H1 (cell line): Measurements from ENCODE around the gene ASPG. TPM values are rescaled to one million over a fixed set of nuclear protein-coding genes. Genes with fewer than 3 reads are reported as not detected.
A peak's percentile ranks its signal among the peaks of the same experiment; 100 is the strongest.

Experiments used
- CTCF ChIA-PET: fragments of 300-600 bp; sonication (Branson Sonifier 250); formaldehyde crosslinking; loops from one replicate; lab custom pipeline; 2021; ENCODE audit not compliant: partially characterized antibody; lab: Charles Lee
- POLR2A ChIA-PET: fragments of 300-600 bp; sonication (Branson Sonifier 250); formaldehyde crosslinking; loops from one replicate; lab custom pipeline; 2021; ENCODE audit warnings: inconsistent platforms; ENCODE audit not compliant: partially characterized antibody; lab: Charles Lee
- DNase-seq, 2 experiments: peaks; one replicate each; pipeline versions ENCODE4 v3.0.0 to v3.0.0-alpha.2; 2010 to 2022; ENCODE audit warnings: low spot score in 2 of 2, low read depth in 1 of 2, mixed read lengths in 1 of 2
- FAIRE-seq: peaks from 2 replicates; lab custom pipeline; 2011; peaks lifted over from hg19 to GRCh38; lab: Jason Lieb, UNC
- H2AFZ ChIP-seq: 2 replicates; pipeline ENCODE4 v1.8.1; 2012; ENCODE audit warnings: low read length, inconsistent platforms
- H2AK5ac ChIP-seq: 2 replicates; pipeline ENCODE4 v1.6.1; 2013; ENCODE audit warnings: low read depth, low read length
- H2BK120ac ChIP-seq: replicated peaks from 2 replicates; pipeline ENCODE3; 2013; ENCODE audit warnings: low read depth, low read length, inconsistent platforms
- H2BK12ac ChIP-seq: 2 replicates; pipeline ENCODE4 v1.6.1; 2013; ENCODE audit warnings: low read depth, low read length
- H2BK15ac ChIP-seq: 2 replicates; pipeline ENCODE4 v1.6.1; 2013; ENCODE audit warnings: low read length
- H2BK20ac ChIP-seq: 2 replicates; pipeline ENCODE4 v1.6.1; 2013; ENCODE audit warnings: low read length
- H2BK5ac ChIP-seq: 2 replicates; pipeline ENCODE4 v1.6.1; 2013; ENCODE audit warnings: low read depth, low read length
- H3K14ac ChIP-seq: 2 replicates; pipeline ENCODE4 v1.6.1; 2013; ENCODE audit warnings: inconsistent platforms; ENCODE audit not compliant: insufficient read length
- H3K18ac ChIP-seq: 2 replicates; pipeline ENCODE4 v1.6.1; 2013; ENCODE audit warnings: low read length; ENCODE audit errors: extremely low read depth
- H3K23ac ChIP-seq: 2 replicates; pipeline ENCODE4 v1.6.1; 2013; ENCODE audit warnings: inconsistent platforms; ENCODE audit not compliant: insufficient read length
- H3K23me2 ChIP-seq: 2 replicates; pipeline ENCODE4 v1.6.1; 2013; ENCODE audit warnings: low read depth, low read length
- H3K27ac ChIP-seq: 2 replicates; pipeline ENCODE4 v1.6.1; 2011; ENCODE audit warnings: low read depth, low read length, inconsistent platforms
- H3K27me3 ChIP-seq, 4 experiments: replicated peaks in 1 of 4; 1 replicate in 1 of 4; 2 replicates in 3 of 4; pipeline versions ENCODE4 v1.6.1 to v1.8.1; 2011 to 2013; ENCODE audit warnings: low read length in 3 of 4, mild to moderate bottlenecking in 3 of 4, inconsistent platforms in 2 of 4, mixed read lengths in 2 of 4, moderate library complexity in 1 of 4; ENCODE audit not compliant: control insufficient read depth in 3 of 4, insufficient read depth in 3 of 4; ENCODE audit errors: extremely low read depth in 1 of 4
- H3K36me3 ChIP-seq, 4 experiments: 2 replicates each; pipeline versions ENCODE4 v1.6.1 to v1.8.1; 2011 to 2013; ENCODE audit warnings: mild to moderate bottlenecking in 4 of 4, low read length in 3 of 4, moderate library complexity in 2 of 4, control low read depth in 1 of 4, inconsistent platforms in 1 of 4; ENCODE audit not compliant: insufficient read depth in 4 of 4, control insufficient read depth in 2 of 4
- H3K4ac ChIP-seq: replicated peaks from 2 replicates; pipeline ENCODE3; 2013; ENCODE audit warnings: low read length, low read depth, mixed read lengths, inconsistent platforms; ENCODE audit not compliant: insufficient read length
- H3K4me1 ChIP-seq, 4 experiments: replicated peaks in 1 of 4; 1 replicate in 1 of 4; 2 replicates in 3 of 4; pipeline versions ENCODE4 v1.6.1 to v1.8.1; 2011 to 2013; ENCODE audit warnings: low read length in 3 of 4, inconsistent platforms in 2 of 4, mixed read lengths in 1 of 4; ENCODE audit not compliant: insufficient read depth in 4 of 4, control insufficient read depth in 3 of 4
- H3K4me2 ChIP-seq, 2 experiments: 2 replicates each; pipeline versions ENCODE4 v1.6.1 to v1.8.1; 2011 to 2013; ENCODE audit warnings: low read depth in 2 of 2, low read length in 2 of 2, control low read depth in 1 of 2, inconsistent platforms in 1 of 2, mild to moderate bottlenecking in 1 of 2; ENCODE audit not compliant: insufficient read depth in 1 of 2
- H3K4me3 ChIP-seq, 4 experiments: fragments of 200-600, 300-600 bp in 1 of 4; sonication (generic), shearing (Covaris generic), sonication (Bioruptor Twin) in 1 of 4; 2 replicates each; pipeline versions ENCODE4 v1.5.1 to v1.8.1; 2011 to 2016; ENCODE audit warnings: low read length in 4 of 4, low read depth in 3 of 4, control low read depth in 2 of 4, inconsistent platforms in 2 of 4, mild to moderate bottlenecking in 2 of 4, mixed read lengths in 1 of 4, moderate library complexity in 1 of 4; ENCODE audit not compliant: insufficient read depth in 2 of 4; ENCODE audit errors: extremely low read depth in 1 of 4
- H3K56ac ChIP-seq: replicated peaks from 2 replicates; pipeline ENCODE3; 2013; ENCODE audit warnings: low read depth, mild to moderate bottlenecking, mixed read lengths, low read length, inconsistent platforms; ENCODE audit not compliant: insufficient read length
- H3K79me1 ChIP-seq: 2 replicates; pipeline ENCODE4 v1.6.1; 2013; ENCODE audit warnings: low read depth, low read length, control low read depth
- H3K79me2 ChIP-seq, 2 experiments: 2 replicates each; pipeline versions ENCODE4 v1.6.1 to v1.8.1; 2012 to 2013; ENCODE audit warnings: low read length in 2 of 2, mild to moderate bottlenecking in 2 of 2, inconsistent platforms in 1 of 2; ENCODE audit not compliant: insufficient read depth in 2 of 2, control insufficient read depth in 1 of 2
- H3K9ac ChIP-seq, 4 experiments: replicated peaks in 1 of 4; 1 replicate in 1 of 4; 2 replicates in 3 of 4; pipeline versions ENCODE4 v1.6.1 to v1.8.1; 2011 to 2013; ENCODE audit warnings: low read depth in 3 of 4, low read length in 3 of 4, control low read depth in 2 of 4, mild to moderate bottlenecking in 2 of 4, moderate library complexity in 2 of 4, inconsistent platforms in 1 of 4; ENCODE audit errors: extremely low read depth in 1 of 4
- H3K9me3 ChIP-seq, 2 experiments: 2 replicates each; pipeline versions ENCODE4 v1.6.1 to v1.8.1; 2012 to 2013; ENCODE audit warnings: mild to moderate bottlenecking in 2 of 2, moderate library complexity in 2 of 2, control low read depth in 1 of 2, inconsistent platforms in 1 of 2, low read depth in 1 of 2, low read length in 1 of 2, mixed read lengths in 1 of 2; ENCODE audit not compliant: insufficient read depth in 2 of 2
- H4K20me1 ChIP-seq, 2 experiments: replicated peaks in 1 of 2; 2 replicates each; pipeline versions ENCODE3 to v1.8.1; 2011 to 2013; ENCODE audit warnings: inconsistent platforms in 2 of 2, low read length in 2 of 2, mild to moderate bottlenecking in 1 of 2; ENCODE audit not compliant: insufficient read depth in 2 of 2, control insufficient read depth in 1 of 2
- H4K5ac ChIP-seq: 2 replicates; pipeline ENCODE4 v1.6.1; 2013; ENCODE audit warnings: low read length, low read depth, mixed read lengths, inconsistent platforms; ENCODE audit not compliant: insufficient read length
- H4K8ac ChIP-seq: 2 replicates; pipeline ENCODE4 v1.8.0; 2013; ENCODE audit warnings: mild to moderate bottlenecking, moderate library complexity, low read length, inconsistent platforms; ENCODE audit not compliant: insufficient read depth; ENCODE audit errors: extremely low read depth
- H4K91ac ChIP-seq: replicated peaks from 2 replicates; pipeline ENCODE3; 2013; ENCODE audit warnings: low read length, mixed read lengths, inconsistent platforms; ENCODE audit not compliant: insufficient read length
- BACH1 ChIP-seq: IDR thresholded peaks from 2 replicates; pipeline ENCODE4 v1.6.1; 2012; ENCODE audit warnings: low read length, improper control_type of control experiment
- CEBPB ChIP-seq: IDR thresholded peaks from 2 replicates; pipeline ENCODE4 v1.6.1; 2012; ENCODE audit warnings: low read depth, low read length
- EZH2 ChIP-seq: fragments of 200-600 bp; sonication (generic); IDR thresholded peaks from 2 replicates; pipeline ENCODE4 v1.7.1; 2012; ENCODE audit warnings: low read depth, mild to moderate bottlenecking, moderate library complexity, low read length, inconsistent platforms; ENCODE audit not compliant: severe bottlenecking
- GTF2F1 ChIP-seq: IDR thresholded peaks from 2 replicates; pipeline ENCODE4 v1.6.1; 2012; ENCODE audit warnings: low read depth, low read length, improper control_type of control experiment, borderline replicate concordance
- RFX5 ChIP-seq: IDR thresholded peaks from 2 replicates; pipeline ENCODE4 v1.6.1; 2011; ENCODE audit warnings: low read depth, low read length, improper control_type of control experiment, borderline replicate concordance
- RNF2 ChIP-seq: fragments of 200-900, 300-1000 bp; sonication (generic); IDR thresholded peaks from 2 replicates; pipeline ENCODE4 v1.7.1; 2016; ENCODE audit warnings: borderline replicate concordance, low read depth, mild to moderate bottlenecking, antibody characterized with exemption, low read length; ENCODE audit not compliant: poor library complexity, severe bottlenecking; ENCODE audit errors: missing control alignments
- RXRA ChIP-seq: IDR thresholded peaks from 2 replicates; pipeline ENCODE4 v1.6.1; 2011; ENCODE audit warnings: low read depth, mild to moderate bottlenecking, low read length, moderate library complexity; ENCODE audit not compliant: insufficient read depth
- SAP30 ChIP-seq: fragments of 300-600 bp; sonication (generic); IDR thresholded peaks from 2 replicates; pipeline ENCODE4 v1.7.1; 2012; ENCODE audit warnings: low read length, moderate library complexity, mild to moderate bottlenecking, inconsistent platforms; ENCODE audit not compliant: insufficient read depth, insufficient replicate concordance
- SP2 ChIP-seq: IDR thresholded peaks from 2 replicates; pipeline ENCODE4 v1.6.1; 2012; ENCODE audit warnings: mild to moderate bottlenecking, low read length, inconsistent platforms
- TCF12 ChIP-seq: IDR thresholded peaks from 2 replicates; pipeline ENCODE4 v1.6.1; 2011; ENCODE audit warnings: low read depth, mild to moderate bottlenecking, low read length
- WGBS, 2 experiments: shearing (Covaris generic) in 1 of 2; methylation state at CpG; one replicate each; pipeline versions ENCODE4 v1.1.6 to v1.1.7; 2013 to 2015; ENCODE audit warnings: low lambda C conversion rate in 2 of 2, mixed read lengths in 2 of 2, inconsistent platforms in 1 of 2, low coverage in 1 of 2, missing lambda C conversion rate in 1 of 2; ENCODE audit not compliant: insufficient replicate concordance in 2 of 2, insufficient coverage in 1 of 2, insufficient read length in 1 of 2; ENCODE audit errors: extremely low coverage in 1 of 2, missing lambda C conversion rate in 1 of 2; 5-methylcytosine and 5-hydroxymethylcytosine counted together
- polyA plus RNA-seq, 7 experiments: library from polyadenylated mRNA; depleted of rRNA in 3 of 7; stranded (reverse) in 5 of 7; unstranded in 2 of 7; fragments of >200 nt in 5 of 7; fragments of 200-250 nt in 2 of 7; gene quantifications; 1 replicate in 5 of 7; 2 replicates in 1 of 7; 4 replicates in 1 of 7; pipeline versions ENCODE4 v1.2.1 to v1.2.3, GENCODE V29; 2011 to 2013; ENCODE audit warnings: missing spikeins in 2 of 7, mixed read lengths in 2 of 7
- total RNA-seq: library from RNA; stranded (reverse); fragmentation: NEBNext Ultra II Directional; extraction: Animal tissue kit (Norgen Biotek cat#: 25700); gene quantifications from 2 replicates; pipeline ENCODE4 v1.2.1, GENCODE V29; 2021
- TF ChIP-seq, protein P1 (sequence below): IDR thresholded peaks from 2 replicates; pipeline ENCODE4 v1.6.1; 2012; ENCODE audit warnings: inconsistent platforms

ASPG gene
- total and polyA plus RNA-seq, 2 of the 8 experiments (the other 6 are each of a cell fraction or from before 2014, with no cell fraction given), result 0.34 to 0.59 TPM

DNA sequence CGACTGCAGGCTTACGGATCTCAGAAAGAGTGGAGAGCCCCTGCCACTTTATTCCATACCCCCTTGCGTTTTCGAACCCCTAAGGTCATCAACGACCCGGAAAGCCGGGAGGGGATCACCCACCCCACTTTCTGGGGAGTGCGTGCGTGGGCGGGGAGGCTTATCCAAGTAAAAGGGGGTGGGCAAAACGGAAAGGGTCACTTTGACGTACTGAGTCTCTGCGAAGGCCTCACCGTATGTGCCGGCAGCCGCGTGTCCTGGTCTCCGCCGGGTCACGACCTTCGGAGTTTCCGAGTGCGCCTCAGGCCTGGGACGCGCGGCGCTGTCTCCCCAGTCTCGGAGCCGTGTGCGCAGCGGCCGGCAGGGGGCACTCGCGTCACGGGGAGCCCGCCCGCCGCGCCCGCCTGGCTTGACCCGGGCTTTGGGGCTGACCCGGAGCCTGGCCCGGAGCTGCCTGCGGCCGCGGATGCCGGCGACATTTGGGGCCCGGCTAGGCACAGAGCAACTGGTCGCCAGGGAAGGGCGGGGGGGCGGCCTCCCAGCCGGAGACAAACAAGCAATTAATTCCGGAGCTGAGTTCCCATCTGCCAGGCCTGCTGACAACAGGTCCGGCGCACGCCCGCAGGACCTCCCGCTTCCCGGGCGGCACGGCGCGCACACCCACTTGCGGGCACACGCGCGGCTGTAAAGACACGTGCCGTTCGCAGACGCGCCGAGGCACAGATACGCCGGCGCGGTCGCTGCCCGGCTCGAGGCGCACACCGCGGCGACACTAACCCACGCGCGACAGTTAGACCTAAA lies 52.0 kb downstream of the ASPG start:
- Histone ChIP-seq H3K56ac (no peak overlapping the region), H2AFZ (no peak overlapping the region), H2BK20ac (no peak overlapping the region), H2AK5ac (no peak overlapping the region), H3K4ac (no peak overlapping the region), H3K23me2 (peaks cover 31% of the 10 kb centered on the region), H3K4me3 (peak overlapping the region; percentile 61 to 88 (median 64)), H3K14ac (no peak overlapping the region), H2BK12ac (no peak overlapping the region), H3K27me3 (peaks cover 21 to 35% (median 27%) of the 10 kb centered on the region in 4 experiments), H4K20me1 (peaks cover 16 to 20% of the 10 kb centered on the region in 2 experiments), H3K27ac (no peak overlapping the region), H3K4me2 (peak overlapping the region; percentile 83 to 88), H2BK120ac (no peak overlapping the region), H3K9me3 (no peaks in the 10 kb centered on the region), H4K91ac (peak overlapping the region; percentile 80), H3K36me3 (no peaks in the 10 kb centered on the region; a peak in 2 of 8 replicates), H4K8ac (peak overlapping the region; percentile 43; the same call in 1 of the 2 replicates), H3K18ac (peak overlapping the region; percentile 60; the same call in 1 of the 2 replicates), H3K23ac (no peak overlapping the region), H3K79me2 (peaks cover 3 to 34% of the 10 kb centered on the region in 2 experiments; a peak in 3 of 4 replicates), H3K4me1 (peaks cover 0 to 42% (median 31%) of the 10 kb centered on the region in 4 experiments; a peak in 6 of 7 replicates), H3K9ac (no peak overlapping the region), H2BK5ac (no peak overlapping the region; the same call in 1 of the 2 replicates), H2BK15ac (no peak overlapping the region), H3K79me1 (peaks cover 5% of the 10 kb centered on the region), H4K5ac (no peak overlapping the region)
- no peak for FAIRE-seq
- WGBS, 2 experiments, result 4% methylated on average over 57 of the region's 88 CpGs; no CpG with 5 or more reads in 1 of the 2 experiments
- peak in 1 of 2 experiments; percentile 94 for DNase-seq
- ChIA-PET POLR2A (no interaction called here), CTCF (interaction anchor here (0.7 to 1.4 kb wide), 10 partner anchors 12 to 689 kb away, joined by 3 to 5 read pairs (median 3); no protein-coding TSS in a partner anchor)
- TF ChIP-seq, protein P1, sequence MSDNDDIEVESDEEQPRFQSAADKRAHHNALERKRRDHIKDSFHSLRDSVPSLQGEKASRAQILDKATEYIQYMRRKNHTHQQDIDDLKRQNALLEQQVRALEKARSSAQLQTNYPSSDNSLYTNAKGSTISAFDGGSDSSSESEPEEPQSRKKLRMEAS, result peak; percentile 80
- TF ChIP-seq RXRA, result no peak
- 0 out of 2 replicates have a peak, but pooled peaks have one; percentile 8 for TF ChIP-seq TCF12
- peak; percentile 77 for TF ChIP-seq EZH2
- no peak for TF ChIP-seq SAP30
- no peak for TF ChIP-seq SP2
- no peak for TF ChIP-seq CEBPB
- TF ChIP-seq GTF2F1, result no peak
- TF ChIP-seq RFX5, result no peak
- TF ChIP-seq RNF2, result peak; percentile 12
- TF ChIP-seq BACH1, result peak; percentile 69
